Measurements from ENCODE around the gene ADAMTS12. TPM values are rescaled to one million over a fixed set of nuclear protein-coding genes. Genes with fewer than 3 reads are reported as not detected.
A peak's percentile ranks its signal among the peaks of the same experiment; 100 is the strongest.

Gene ADAMTS12
- polyA plus RNA-seq, 1 donor from 2014 or later: not detected

DNA sequence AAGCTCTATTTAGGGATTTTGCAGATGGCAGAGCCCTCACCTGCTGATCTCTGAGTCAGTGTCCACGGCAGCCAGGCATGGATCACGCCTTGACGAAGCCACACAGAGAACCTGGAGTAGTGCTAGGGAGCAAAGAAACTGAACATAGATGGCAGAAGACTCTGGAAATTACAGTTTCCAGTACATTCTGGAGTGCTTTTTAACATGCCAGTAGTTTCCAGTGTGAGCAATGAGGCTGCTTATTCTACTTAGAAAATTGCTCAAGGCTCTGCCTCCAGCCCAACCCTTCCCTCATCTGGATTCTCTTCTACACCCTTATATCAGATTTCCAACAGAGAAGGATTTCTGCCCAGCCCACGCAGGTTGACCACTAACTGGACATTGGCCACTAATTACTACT is 203.3 kb downstream of the ADAMTS12 start:
- Mint-ChIP-seq H3K27ac (no peak overlapping the region), H3K27me3 (no peaks in the 10 kb centered on the region), H3K4me3 (no peak overlapping the region), H3K9me3 (peaks cover 0 to 6% (median 2%) of the 10 kb centered on the region in 3 donors), H3K36me3 (no peaks in the 10 kb centered on the region), H3K4me1 (peaks cover 5 to 13% (median 13%) of the 10 kb centered on the region in 3 donors)

GRCh38 chr5:33688066-33688465 is 203.7 kb downstream of the ADAMTS12 start:
- Mint-ChIP-seq H3K36me3 (no peaks in the 10 kb centered on the region), H3K27me3 (no peaks in the 10 kb centered on the region), H3K4me1 (peaks cover 5 to 13% (median 13%) of the 10 kb centered on the region in 3 donors), H3K9me3 (peaks cover 0 to 5% (median 0%) of the 10 kb centered on the region in 3 donors), H3K4me3 (no peak overlapping the region), H3K27ac (no peak overlapping the region)

DNA sequence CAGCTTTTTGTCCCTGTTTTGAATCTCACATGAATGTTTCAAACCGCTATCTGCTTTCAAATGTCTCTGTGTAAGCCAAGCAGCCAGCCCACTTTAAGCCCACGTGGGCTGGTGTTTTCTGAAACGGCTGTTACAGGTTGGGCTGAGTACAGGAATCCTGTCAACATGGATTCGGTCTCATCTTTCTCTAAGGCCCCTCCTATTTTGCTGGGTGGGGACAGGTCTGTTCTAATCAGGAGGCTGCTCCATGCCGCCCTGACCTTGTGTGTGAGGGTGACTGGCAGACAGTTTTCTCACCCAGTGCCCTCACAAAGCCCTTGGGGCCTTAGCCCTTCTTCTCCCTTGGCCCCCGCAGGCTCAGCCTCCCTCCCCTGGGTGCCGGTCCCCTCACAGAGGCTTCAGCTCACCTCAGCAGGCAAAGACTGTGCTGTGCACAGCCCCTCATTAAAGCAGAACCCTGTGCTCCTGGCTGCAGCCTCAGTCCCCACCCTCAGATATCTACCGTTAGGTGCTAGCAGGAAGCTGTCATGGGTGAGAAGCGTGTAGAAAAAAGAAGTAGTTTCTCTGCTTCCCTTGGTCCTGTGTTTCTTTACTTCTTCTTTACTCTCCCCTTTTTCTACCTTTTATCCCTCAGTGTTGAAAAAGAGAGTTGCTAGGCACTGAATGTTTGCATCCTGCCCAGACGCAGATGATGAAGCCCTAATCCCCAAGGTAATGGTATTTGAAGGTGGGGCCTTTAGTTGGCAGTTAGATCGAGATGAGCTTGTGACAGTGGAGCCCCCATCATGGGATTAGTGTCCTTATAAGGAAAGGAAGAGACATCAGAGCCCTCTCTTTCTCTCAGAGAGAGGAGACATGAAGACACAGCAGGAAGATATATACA is 205.7 kb downstream of the ADAMTS12 start:
- peaks cover 5 to 13% (median 13%) of the 10 kb centered on the region in 3 donors for H3K4me1 Mint-ChIP-seq
- peaks cover 0 to 2% (median 0%) of the 10 kb centered on the region in 3 donors for H3K9me3 Mint-ChIP-seq
- no peaks in the 10 kb centered on the region for H3K27me3 Mint-ChIP-seq
- H3K4me3 Mint-ChIP-seq: peak overlapping the region in 1 of 4 donors; percentile 41
- peak overlapping the region in 1 of 3 donors; percentile 83 for H3K27ac Mint-ChIP-seq
- H3K36me3 Mint-ChIP-seq: no peaks in the 10 kb centered on the region

DNA sequence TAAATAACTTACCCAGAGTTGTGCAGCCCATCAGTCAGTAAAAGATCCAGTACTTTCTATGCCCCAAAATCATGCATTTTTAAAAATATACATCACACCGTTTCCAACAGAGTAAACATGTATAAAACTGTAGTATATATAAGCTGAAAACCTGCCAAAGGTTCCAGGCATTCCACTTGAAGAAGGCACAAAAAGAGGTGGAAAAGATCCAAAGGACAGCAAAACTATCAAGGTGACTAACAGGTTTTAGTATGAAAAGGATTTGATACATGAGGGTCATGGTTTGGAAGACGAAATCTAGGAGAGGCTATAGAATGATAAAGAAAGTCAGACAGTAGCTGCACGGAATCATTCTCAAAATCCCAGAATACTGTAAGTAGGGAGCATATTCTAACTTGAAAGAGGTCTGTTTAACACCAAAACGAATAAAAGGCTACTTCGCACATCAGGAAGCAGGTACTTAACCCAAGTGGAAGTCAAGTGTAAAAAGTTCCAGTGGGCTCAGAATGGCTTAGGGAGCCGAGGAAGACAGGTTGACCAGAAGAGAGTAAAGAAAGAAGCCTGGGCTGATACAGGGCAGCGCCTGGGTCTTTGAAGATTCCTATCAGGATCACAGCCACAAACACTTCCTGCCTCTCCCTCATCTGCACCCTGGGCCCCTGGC is 207.2 kb downstream of the ADAMTS12 start:
- H3K4me3 Mint-ChIP-seq: no peak overlapping the region
- H3K4me1 Mint-ChIP-seq: peaks cover 5 to 13% (median 13%) of the 10 kb centered on the region in 3 donors
- H3K9me3 Mint-ChIP-seq: peaks cover 0 to 2% (median 0%) of the 10 kb centered on the region in 3 donors
- H3K27ac Mint-ChIP-seq: no peak overlapping the region
- no peaks in the 10 kb centered on the region for H3K27me3 Mint-ChIP-seq
- no peaks in the 10 kb centered on the region for H3K36me3 Mint-ChIP-seq

DNA sequence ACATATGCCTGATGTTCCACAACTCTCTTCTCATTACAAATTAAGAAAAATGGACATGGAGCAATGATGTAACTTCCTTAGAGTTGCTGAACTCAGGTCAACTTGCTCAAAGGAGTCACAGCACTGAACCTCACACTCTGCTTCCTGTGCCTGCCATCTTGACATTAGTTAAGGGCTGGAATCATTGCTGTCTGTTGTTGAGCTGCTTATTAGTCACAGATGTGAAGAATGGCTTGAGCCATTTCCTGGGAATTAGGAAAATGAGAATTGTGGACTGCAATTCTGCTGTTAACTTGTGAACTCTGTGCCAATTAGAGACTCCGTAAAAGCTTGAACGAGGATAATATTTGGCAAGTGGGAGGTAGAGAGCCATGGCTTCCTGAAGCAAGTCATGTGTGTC is 212.0 kb downstream of the ADAMTS12 start:
- no peak overlapping the region for H3K4me3 Mint-ChIP-seq
- H3K9me3 Mint-ChIP-seq: peaks cover 0 to 4% (median 4%) of the 10 kb centered on the region in 3 donors
- no peak overlapping the region for H3K27ac Mint-ChIP-seq

GRCh38 chr5:33675958-33676464 is 215.8 kb downstream of the ADAMTS12 start:
- peaks cover 0 to 4% (median 2%) of the 10 kb centered on the region in 3 donors for H3K9me3 Mint-ChIP-seq
- peak overlapping the region in 3 of 4 donors; percentile 13 to 19 (median 18) for H3K4me3 Mint-ChIP-seq
- no peaks in the 10 kb centered on the region for H3K27me3 Mint-ChIP-seq
- H3K36me3 Mint-ChIP-seq: no peaks in the 10 kb centered on the region
- H3K4me1 Mint-ChIP-seq: peaks cover 4 to 13% (median 10%) of the 10 kb centered on the region in 3 donors
- peak overlapping the region in 2 of 3 donors; percentile 9 to 74 for H3K27ac Mint-ChIP-seq

More for the DNA sequence above, 212.0 kb downstream of the ADAMTS12 start:
- Mint-ChIP-seq H3K36me3 (no peaks in the 10 kb centered on the region), H3K27me3 (no peaks in the 10 kb centered on the region), H3K4me1 (peaks cover 4 to 13% (median 10%) of the 10 kb centered on the region in 3 donors)

GRCh38 chr5:33671700-33672291 is 220.0 kb downstream of the ADAMTS12 start:
- Mint-ChIP-seq H3K4me1 (peaks cover 0 to 10% (median 10%) of the 10 kb centered on the region in 3 donors), H3K27ac (no peak overlapping the region), H3K4me3 (no peak overlapping the region)

GRCh38 chr5:33662722-33663427 is 228.9 kb downstream of the ADAMTS12 start:
- peaks cover 5% of the 10 kb centered on the region for H3K27me3 Mint-ChIP-seq
- no peak overlapping the region for H3K27ac Mint-ChIP-seq
- no peaks in the 10 kb centered on the region for H3K4me1 Mint-ChIP-seq
- no peaks in the 10 kb centered on the region for H3K36me3 Mint-ChIP-seq
- H3K4me3 Mint-ChIP-seq: no peak overlapping the region
- H3K9me3 Mint-ChIP-seq: no peaks in the 10 kb centered on the region

More at GRCh38 chr5:33671700-33672291, 220.0 kb downstream of the ADAMTS12 start:
- no peaks in the 10 kb centered on the region for H3K36me3 Mint-ChIP-seq
- H3K27me3 Mint-ChIP-seq: no peaks in the 10 kb centered on the region
- no peaks in the 10 kb centered on the region for H3K9me3 Mint-ChIP-seq

GRCh38 chr5:33659526-33660169 is 232.1 kb downstream of the ADAMTS12 start:
- Mint-ChIP-seq H3K4me1 (no peaks in the 10 kb centered on the region), H3K9me3 (peaks cover 0 to 2% (median 0%) of the 10 kb centered on the region in 3 donors), H3K27ac (peak overlapping the region in 1 of 3 donors; percentile 4), H3K4me3 (no peak overlapping the region), H3K27me3 (peaks cover 5% of the 10 kb centered on the region), H3K36me3 (no peaks in the 10 kb centered on the region)

- Mint-ChIP-seq H3K9me3 (peaks cover 0 to 2% (median 0%) of the 10 kb centered on the region in 3 donors), H3K27me3 (peaks cover 5% of the 10 kb centered on the region), H3K27ac (no peak overlapping the region), H3K4me3 (no peak overlapping the region), H3K4me1 (no peaks in the 10 kb centered on the region), H3K36me3 (no peaks in the 10 kb centered on the region)
These were observed 233.9 kb downstream of the ADAMTS12 start for GRCh38 chr5:33657804-33658440.

DNA sequence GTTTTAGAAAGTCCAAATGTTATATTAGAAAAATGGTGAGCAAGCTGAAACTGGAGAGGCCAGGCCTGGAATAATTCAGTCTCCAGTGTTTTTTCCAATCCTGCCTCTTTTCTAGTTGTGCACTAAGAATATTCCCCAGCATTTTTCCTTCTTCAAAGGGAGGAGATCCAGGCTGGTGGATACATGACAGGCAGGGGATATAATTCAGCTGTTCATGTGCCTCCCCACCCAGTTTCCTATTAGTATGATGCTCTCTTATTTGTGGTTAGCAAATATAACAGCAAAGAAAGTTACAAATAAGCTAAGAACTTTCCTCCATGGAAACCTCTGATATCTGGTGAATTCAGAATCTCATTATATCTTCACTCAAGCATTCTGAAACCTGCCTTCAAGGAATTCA is 234.6 kb downstream of the ADAMTS12 start:
- no peaks in the 10 kb centered on the region for H3K4me1 Mint-ChIP-seq
- peaks cover 1% of the 10 kb centered on the region for H3K36me3 Mint-ChIP-seq
- H3K9me3 Mint-ChIP-seq: peaks cover 0 to 2% (median 0%) of the 10 kb centered on the region in 3 donors
- no peak overlapping the region for H3K4me3 Mint-ChIP-seq
- H3K27me3 Mint-ChIP-seq: peaks cover 5% of the 10 kb centered on the region
- no peak overlapping the region for H3K27ac Mint-ChIP-seq

DNA sequence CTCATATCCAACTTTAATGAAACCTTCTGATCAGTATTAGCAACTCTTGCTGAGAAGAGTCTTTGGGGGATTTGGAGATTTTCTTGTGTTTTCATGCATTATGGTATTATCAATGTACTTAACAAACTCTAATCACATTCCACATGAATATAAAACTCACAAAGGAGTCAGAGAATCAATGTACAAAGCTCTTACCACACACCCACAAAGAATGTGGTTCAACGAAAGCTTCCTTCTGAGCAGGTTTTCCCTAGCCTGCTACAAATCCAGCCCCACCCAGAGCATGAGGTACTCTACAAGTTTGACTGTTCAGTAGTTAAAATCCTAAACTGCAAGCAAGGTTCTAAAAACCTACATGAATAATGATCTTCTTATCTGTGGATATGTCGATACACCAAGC is 240.9 kb downstream of the ADAMTS12 start:
- H3K4me3 Mint-ChIP-seq: no peak overlapping the region
- peaks cover 1% of the 10 kb centered on the region for H3K27me3 Mint-ChIP-seq
- peaks cover 0 to 2% (median 0%) of the 10 kb centered on the region in 3 donors for H3K9me3 Mint-ChIP-seq
- H3K4me1 Mint-ChIP-seq: no peaks in the 10 kb centered on the region
- peaks cover 2% of the 10 kb centered on the region for H3K36me3 Mint-ChIP-seq
- peak overlapping the region in 1 of 3 donors; percentile 2 for H3K27ac Mint-ChIP-seq
